Tibial nerve (tissue), 4 donors: ENCODE measurements around the gene C13orf46. TPM values are rescaled to one million over a fixed set of nuclear protein-coding genes. Genes with fewer than 3 reads are reported as not detected.

Experiments
- DNase-seq, 2 donors: peaks; one replicate each; pipeline ENCODE4 v3.0.0-alpha.2; 2019; ENCODE audit warnings: low spot score in 2 of 2
- H3K27ac ChIP-seq, 4 donors: fragments of 200-600 bp; sonication (generic) in 3 of 4; one replicate each; pipeline ENCODE4 v1.5.1; 2017 to 2019; ENCODE audit warnings: mild to moderate bottlenecking in 1 of 4
- H3K27me3 ChIP-seq, 2 donors: fragments of 200-600 bp; sonication (generic) in 1 of 2; one replicate each; pipeline versions ENCODE4 v1.5.1 to v1.6.0; 2017 to 2019
- H3K36me3 ChIP-seq, 3 donors: fragments of 200-600 bp; sonication (generic); one replicate each; pipeline ENCODE4 v1.5.1; 2018 to 2019
- H3K4me1 ChIP-seq, 4 donors: fragments of 200-600 bp; sonication (generic) in 3 of 4; one replicate each; pipeline ENCODE4 v1.5.1; 2017 to 2019
- H3K4me3 ChIP-seq, 4 donors: fragments of 200-600 bp; sonication (generic) in 3 of 4; one replicate each; pipeline ENCODE4 v1.5.1; 2017 to 2019; ENCODE audit warnings: mild to moderate bottlenecking in 1 of 4, moderate library complexity in 1 of 4
- H3K9me3 ChIP-seq, 4 donors: fragments of 200-600 bp; sonication (generic) in 3 of 4; one replicate each; pipeline ENCODE4 v1.5.1; 2017 to 2019
- CTCF ChIP-seq, 5 experiments: fragments of 200-600 bp in 3 of 5; fragments of 450-650 bp in 2 of 5; sonication (generic) in 3 of 5; IDR thresholded peaks; one replicate each; pipeline ENCODE4 v1.5.1; 2016 to 2019; ENCODE audit warnings: antibody characterized with exemption in 5 of 5, mild to moderate bottlenecking in 3 of 5, moderate library complexity in 2 of 5
- EP300 ChIP-seq, 2 donors: sonication (generic); formaldehyde crosslinking; IDR thresholded peaks; one replicate each; pipeline ENCODE4 v1.6.1; 2017; ENCODE audit warnings: antibody characterized with exemption in 2 of 2, mild to moderate bottlenecking in 1 of 2
- POLR2A ChIP-seq, 2 donors: fragments of 450-650 bp; IDR thresholded peaks; one replicate each; pipeline ENCODE4 v1.6.1; 2017; ENCODE audit warnings: antibody characterized with exemption in 2 of 2, mild to moderate bottlenecking in 2 of 2, moderate library complexity in 2 of 2
- WGBS, 2 donors: methylation state at CpG; one replicate each; pipeline ENCODE4 v1.1.5; 2018; 5-methylcytosine and 5-hydroxymethylcytosine counted together
- total RNA-seq, 4 donors: library from RNA; depleted of rRNA; stranded (reverse); fragments of >200 nt; gene quantifications; one replicate each; pipeline ENCODE4 v1.1.0, GENCODE V29; 2016

The C13orf46 gene
- total RNA-seq, 4 donors from 2014 or later: 3.3 to 17.7 (median 4.1) TPM

GRCh38 chr13:113950451-113951245 lies 23.2 kb downstream of the C13orf46 start:
- Histone ChIP-seq H3K36me3 (peaks cover 0 to 19% (median 0%) of the 10 kb centered on the region in 3 donors), H3K27ac (peak overlapping the region in 1 of 4 donors; percentile 81), H3K9me3 (no peaks in the 10 kb centered on the region), H3K27me3 (no peaks in the 10 kb centered on the region), H3K4me1 (peaks cover 0 to 28% (median 10%) of the 10 kb centered on the region in 4 donors), H3K4me3 (no peak overlapping the region)
- no peak for TF ChIP-seq CTCF (IDR thresholded peaks at IDR 0.05)
- no peak for TF ChIP-seq POLR2A (IDR thresholded peaks at IDR 0.05)
- TF ChIP-seq EP300 (IDR thresholded peaks at IDR 0.05): no peak
- WGBS, 2 donors: 57 to 59% methylated on average over 10 to 18 of the region's 24 CpGs
- no peak for DNase-seq

- no peak for DNase-seq
- TF ChIP-seq CTCF (IDR thresholded peaks at IDR 0.05) (no peak), EP300 (IDR thresholded peaks at IDR 0.05) (no peak), POLR2A (IDR thresholded peaks at IDR 0.05) (no peak)
Observed at GRCh38 chr13:113949546-113949945, 24.3 kb downstream of the C13orf46 start.

GRCh38 chr13:113948034-113948742 lies 25.7 kb downstream of the C13orf46 start:
- Histone ChIP-seq H3K9me3 (no peaks in the 10 kb centered on the region), H3K27ac (peak overlapping the region in 1 of 4 donors; percentile 14), H3K4me1 (peaks cover 0 to 28% (median 10%) of the 10 kb centered on the region in 4 donors), H3K27me3 (no peaks in the 10 kb centered on the region), H3K36me3 (peaks cover 0 to 4% (median 0%) of the 10 kb centered on the region in 3 donors), H3K4me3 (no peak overlapping the region)
- DNase-seq: no peak
- WGBS, 2 donors: 71 to 73% methylated on average over 14 of the region's 14 CpGs
- TF ChIP-seq EP300 (IDR thresholded peaks at IDR 0.05) (no peak), POLR2A (IDR thresholded peaks at IDR 0.05) (no peak), CTCF (IDR thresholded peaks at IDR 0.05) (no peak)

More at GRCh38 chr13:113949546-113949945, 24.3 kb downstream of the C13orf46 start:
- H3K27ac ChIP-seq: no peak overlapping the region
- peaks cover 0 to 17% (median 0%) of the 10 kb centered on the region in 3 donors for H3K36me3 ChIP-seq
- no peaks in the 10 kb centered on the region for H3K9me3 ChIP-seq
- H3K4me1 ChIP-seq: peaks cover 0 to 28% (median 10%) of the 10 kb centered on the region in 4 donors
- WGBS, 2 donors: 60 to 78% methylated on average over 4 to 5 of the region's 5 CpGs
- no peaks in the 10 kb centered on the region for H3K27me3 ChIP-seq
- H3K4me3 ChIP-seq: no peak overlapping the region

GRCh38 chr13:113947311-113948033 lies 26.4 kb downstream of the C13orf46 start:
- DNase-seq: peak; percentile 52 to 72
- H3K27me3 ChIP-seq: no peaks in the 10 kb centered on the region
- 68 to 79% methylated on average over 13 to 17 of the region's 17 CpGs for WGBS, 2 donors
- H3K9me3 ChIP-seq: no peaks in the 10 kb centered on the region
- peak overlapping the region in 1 of 4 donors; percentile 22 for H3K27ac ChIP-seq
- peaks cover 0 to 28% (median 10%) of the 10 kb centered on the region in 4 donors for H3K4me1 ChIP-seq
- H3K4me3 ChIP-seq: no peak overlapping the region
- no peaks in the 10 kb centered on the region for H3K36me3 ChIP-seq
- TF ChIP-seq CTCF (IDR thresholded peaks at IDR 0.05) (peak; percentile 52 to 90 (median 59)), POLR2A (IDR thresholded peaks at IDR 0.05) (no peak), EP300 (IDR thresholded peaks at IDR 0.05) (peak in 1 of 2 donors; percentile 22)
